GM19397 (cell line): ENCODE results near the gene PTPRG.

ENCODE experiments used
- ATAC-seq: cut with Tn5 transposase; IDR thresholded peaks from one replicate; pipeline ENCODE4 v1.9.1; 2021; ENCODE audit warnings: mild to moderate bottlenecking, moderate library complexity; ENCODE audit not compliant: unreplicated experiment

The PTPRG gene

GRCh38 chr3:61884794-61885193 lies 323.4 kb downstream of the PTPRG start:
- no peak for ATAC-seq

GRCh38 chr3:61885414-61885813 lies 324.0 kb downstream of the PTPRG start:
- no peak for ATAC-seq

GRCh38 chr3:61887206-61887605 lies 325.8 kb downstream of the PTPRG start:
- no peak for ATAC-seq

GRCh38 chr3:61889259-61889658 lies 327.9 kb downstream of the PTPRG start:
- ATAC-seq = no peak

- ATAC-seq = no peak
Measured at GRCh38 chr3:61890167-61890566, 328.8 kb downstream of the PTPRG start.

GRCh38 chr3:61890586-61890985 lies 329.2 kb downstream of the PTPRG start:
- no peak for ATAC-seq

- no peak for ATAC-seq
Measured at GRCh38 chr3:61892891-61893290, 331.5 kb downstream of the PTPRG start.

- ATAC-seq = no peak
Measured at GRCh38 chr3:61893840-61894566, 332.6 kb downstream of the PTPRG start.

- ATAC-seq = peak; percentile 95
Measured at GRCh38 chr3:61894988-61895935, 333.9 kb downstream of the PTPRG start.

GRCh38 chr3:61896251-61896650 lies 334.9 kb downstream of the PTPRG start:
- ATAC-seq = no peak

GRCh38 chr3:61897848-61898247 lies 336.5 kb downstream of the PTPRG start:
- no peak for ATAC-seq

GRCh38 chr3:61899700-61900462 lies 338.5 kb downstream of the PTPRG start:
- ATAC-seq = no peak

GRCh38 chr3:61901496-61901895 lies 340.1 kb downstream of the PTPRG start:
- ATAC-seq = no peak

GRCh38 chr3:61901986-61902385 lies 340.6 kb downstream of the PTPRG start:
- ATAC-seq = no peak

- no peak for ATAC-seq
Measured at GRCh38 chr3:61903074-61903473, 341.7 kb downstream of the PTPRG start.

- peak; percentile 61 for ATAC-seq
Measured at GRCh38 chr3:61903931-61904657, 342.7 kb downstream of the PTPRG start.

GRCh38 chr3:61907210-61907795 lies 345.9 kb downstream of the PTPRG start:
- ATAC-seq = no peak

- ATAC-seq = no peak
Measured at GRCh38 chr3:61908382-61908781, 347.0 kb downstream of the PTPRG start.

- ATAC-seq = no peak
Measured at GRCh38 chr3:61910732-61911131, 349.4 kb downstream of the PTPRG start.

GRCh38 chr3:61912158-61912557 lies 350.8 kb downstream of the PTPRG start:
- peak; percentile 84 for ATAC-seq
